ENCODE data around the gene CTPS2.
"Not testable (repeated sequence)": the region's sequence is repeated elsewhere in the genome, so short reads cannot be mapped to it uniquely, and the experiment has no call there.

CTPS2 gene

GRCh38 chrX:16628946-16629595 lies 83.4 kb downstream of the CTPS2 start:
- Histone ChIP-seq H4K8ac (ENCODE audit: low read depth, low read length) (no peak overlapping the region), H3K14ac (ENCODE audit: low read length) (no peak overlapping the region), H2BK5ac (ENCODE audit: low read length) (no peak overlapping the region), H2BK12ac (ENCODE audit: low read length) (no peak overlapping the region), H2BK15ac (ENCODE audit: low read length) (no peak overlapping the region), H3K4me2 (ENCODE audit: insufficient read depth, low read length, poor library complexity, severe bottlenecking) (no peak overlapping the region), H3K27me3 (ENCODE audit: control insufficient read depth in 3 of 3, insufficient read depth in 3 of 3, low read depth in 1 of 3, low read length in 3 of 3) (no peaks in the 10 kb centered on the region), H3K9ac (ENCODE audit: low read depth, low read length, poor library complexity) (no peak overlapping the region), H3K4me1 (ENCODE audit: control insufficient read depth in 2 of 2, insufficient read depth in 1 of 2, low read depth in 1 of 2, low read length in 2 of 2) (peaks cover 5 to 9% of the 10 kb centered on the region in 2 donors), H3K27ac (replicated peaks; ENCODE audit: low read length) (peak overlapping the region; percentile 64), H2AK5ac (ENCODE audit: low read depth, low read length) (no peak overlapping the region), H3K9me3 (replicated peaks in 1 of 2; ENCODE audit: control insufficient read depth in 2 of 2, insufficient read depth in 1 of 2, low read depth in 1 of 2, low read length in 2 of 2) (no peaks in the 10 kb centered on the region), H3K18ac (ENCODE audit: low read length) (no peak overlapping the region), H4K91ac (ENCODE audit: low read depth, low read length, poor library complexity) (no peak overlapping the region), H3K79me1 (ENCODE audit: low read depth, low read length) (no peaks in the 10 kb centered on the region), H2BK120ac (ENCODE audit: low read depth, low read length) (no peak overlapping the region), H3K4ac (ENCODE audit: low read length) (no peak overlapping the region), H2AFZ (ENCODE audit: low read length) (no peak overlapping the region), H3K4me3 (ENCODE audit: low read length in 2 of 2) (no peak overlapping the region), H3K23ac (ENCODE audit: low read depth, low read length, poor library complexity) (no peak overlapping the region), H3K36me3 (replicated peaks in 1 of 2; ENCODE audit: control insufficient read depth in 2 of 2, insufficient read depth in 2 of 2, low read length in 2 of 2) (peaks cover 0 to 12% of the 10 kb centered on the region in 2 donors)
- peak; percentile 30 for DNase-seq (ENCODE audit: low spot score)
- no CpG with 5 or more reads among the region's 17 CpGs for WGBS, 2 donors (ENCODE audit: extremely low coverage in 2 of 2, insufficient read length in 2 of 2, insufficient replicate concordance in 1 of 2)

- not testable (repeated sequence) for H3K36me3 ChIP-seq (replicated peaks in 1 of 2; ENCODE audit: control insufficient read depth in 2 of 2, insufficient read depth in 2 of 2, low read length in 2 of 2); H2BK120ac ChIP-seq (ENCODE audit: low read depth, low read length); H3K9me3 ChIP-seq (replicated peaks in 1 of 2; ENCODE audit: control insufficient read depth in 2 of 2, insufficient read depth in 1 of 2, low read depth in 1 of 2, low read length in 2 of 2); H3K4ac ChIP-seq (ENCODE audit: low read length); DNase-seq (ENCODE audit: low spot score); H4K8ac ChIP-seq (ENCODE audit: low read depth, low read length); H2BK15ac ChIP-seq (ENCODE audit: low read length); H2AK5ac ChIP-seq (ENCODE audit: low read depth, low read length); H2BK12ac ChIP-seq (ENCODE audit: low read length); H2BK5ac ChIP-seq (ENCODE audit: low read length); H4K91ac ChIP-seq (ENCODE audit: low read depth, low read length, poor library complexity); H3K9ac ChIP-seq (ENCODE audit: low read depth, low read length, poor library complexity); H3K18ac ChIP-seq (ENCODE audit: low read length); H3K79me1 ChIP-seq (ENCODE audit: low read depth, low read length); H3K4me3 ChIP-seq (ENCODE audit: low read length in 2 of 2); H3K27me3 ChIP-seq (ENCODE audit: control insufficient read depth in 3 of 3, insufficient read depth in 3 of 3, low read depth in 1 of 3, low read length in 3 of 3); H3K4me1 ChIP-seq (ENCODE audit: control insufficient read depth in 2 of 2, insufficient read depth in 1 of 2, low read depth in 1 of 2, low read length in 2 of 2); H2AFZ ChIP-seq (ENCODE audit: low read length); H3K23ac ChIP-seq (ENCODE audit: low read depth, low read length, poor library complexity); H3K4me2 ChIP-seq (ENCODE audit: insufficient read depth, low read length, poor library complexity, severe bottlenecking); H3K14ac ChIP-seq (ENCODE audit: low read length)
- H3K27ac ChIP-seq (replicated peaks; ENCODE audit: low read length), result peak overlapping the region; percentile 64
- no CpG with 5 or more reads among the region's 6 CpGs for WGBS, 2 donors (ENCODE audit: extremely low coverage in 2 of 2, insufficient read length in 2 of 2, insufficient replicate concordance in 1 of 2)
Measured at GRCh38 chrX:16628511-16628910, 84.0 kb downstream of the CTPS2 start.

GRCh38 chrX:16619024-16619423 lies 93.4 kb downstream of the CTPS2 start:
- Histone ChIP-seq H3K14ac (ENCODE audit: low read length) (no peak overlapping the region), H4K91ac (ENCODE audit: low read depth, low read length, poor library complexity) (no peak overlapping the region), H3K4ac (ENCODE audit: low read length) (no peak overlapping the region), H2BK120ac (ENCODE audit: low read depth, low read length) (no peak overlapping the region), H3K4me1 (ENCODE audit: control insufficient read depth in 2 of 2, insufficient read depth in 1 of 2, low read depth in 1 of 2, low read length in 2 of 2) (no peaks in the 10 kb centered on the region), H2AK5ac (ENCODE audit: low read depth, low read length) (no peak overlapping the region), H3K23ac (ENCODE audit: low read depth, low read length, poor library complexity) (no peak overlapping the region), H3K27me3 (ENCODE audit: control insufficient read depth in 3 of 3, insufficient read depth in 3 of 3, low read depth in 1 of 3, low read length in 3 of 3) (no peaks in the 10 kb centered on the region), H3K4me2 (ENCODE audit: insufficient read depth, low read length, poor library complexity, severe bottlenecking) (no peak overlapping the region), H3K9me3 (replicated peaks in 1 of 2; ENCODE audit: control insufficient read depth in 2 of 2, insufficient read depth in 1 of 2, low read depth in 1 of 2, low read length in 2 of 2) (no peaks in the 10 kb centered on the region), H3K18ac (ENCODE audit: low read length) (no peak overlapping the region), H2BK12ac (ENCODE audit: low read length) (no peak overlapping the region), H4K8ac (ENCODE audit: low read depth, low read length) (no peak overlapping the region), H2AFZ (ENCODE audit: low read length) (no peak overlapping the region), H3K36me3 (replicated peaks in 1 of 2; ENCODE audit: control insufficient read depth in 2 of 2, insufficient read depth in 2 of 2, low read length in 2 of 2) (peaks cover 2 to 61% of the 10 kb centered on the region in 2 donors), H2BK5ac (ENCODE audit: low read length) (no peak overlapping the region), H3K9ac (ENCODE audit: low read depth, low read length, poor library complexity) (no peak overlapping the region), H2BK15ac (ENCODE audit: low read length) (no peak overlapping the region), H3K4me3 (ENCODE audit: low read length in 2 of 2) (no peak overlapping the region), H3K79me1 (ENCODE audit: low read depth, low read length) (no peaks in the 10 kb centered on the region), H3K27ac (replicated peaks; ENCODE audit: low read length) (no peak overlapping the region)
- no peak for DNase-seq (ENCODE audit: low spot score)
- WGBS, 2 donors (ENCODE audit: extremely low coverage in 2 of 2, insufficient read length in 2 of 2, insufficient replicate concordance in 1 of 2), result no CpG with 5 or more reads among the region's 2 CpGs

GRCh38 chrX:16618422-16618821 lies 94.0 kb downstream of the CTPS2 start:
- Histone ChIP-seq H3K4me1 (ENCODE audit: control insufficient read depth in 2 of 2, insufficient read depth in 1 of 2, low read depth in 1 of 2, low read length in 2 of 2) (no peaks in the 10 kb centered on the region), H4K91ac (ENCODE audit: low read depth, low read length, poor library complexity) (no peak overlapping the region), H3K14ac (ENCODE audit: low read length) (no peak overlapping the region), H2BK5ac (ENCODE audit: low read length) (no peak overlapping the region), H3K36me3 (replicated peaks in 1 of 2; ENCODE audit: control insufficient read depth in 2 of 2, insufficient read depth in 2 of 2, low read length in 2 of 2) (peaks cover 2 to 65% of the 10 kb centered on the region in 2 donors), H3K27ac (replicated peaks; ENCODE audit: low read length) (no peak overlapping the region), H2BK120ac (ENCODE audit: low read depth, low read length) (no peak overlapping the region), H3K4me2 (ENCODE audit: insufficient read depth, low read length, poor library complexity, severe bottlenecking) (no peak overlapping the region), H3K79me1 (ENCODE audit: low read depth, low read length) (no peaks in the 10 kb centered on the region), H2AFZ (ENCODE audit: low read length) (no peak overlapping the region), H3K23ac (ENCODE audit: low read depth, low read length, poor library complexity) (no peak overlapping the region), H2BK12ac (ENCODE audit: low read length) (no peak overlapping the region), H2AK5ac (ENCODE audit: low read depth, low read length) (no peak overlapping the region), H3K9ac (ENCODE audit: low read depth, low read length, poor library complexity) (no peak overlapping the region), H3K4ac (ENCODE audit: low read length) (no peak overlapping the region), H4K8ac (ENCODE audit: low read depth, low read length) (no peak overlapping the region), H2BK15ac (ENCODE audit: low read length) (no peak overlapping the region), H3K4me3 (ENCODE audit: low read length in 2 of 2) (no peak overlapping the region), H3K18ac (ENCODE audit: low read length) (no peak overlapping the region), H3K9me3 (replicated peaks in 1 of 2; ENCODE audit: control insufficient read depth in 2 of 2, insufficient read depth in 1 of 2, low read depth in 1 of 2, low read length in 2 of 2) (no peaks in the 10 kb centered on the region), H3K27me3 (ENCODE audit: control insufficient read depth in 3 of 3, insufficient read depth in 3 of 3, low read depth in 1 of 3, low read length in 3 of 3) (no peaks in the 10 kb centered on the region)
- no peak for DNase-seq (ENCODE audit: low spot score)
- WGBS, 2 donors (ENCODE audit: extremely low coverage in 2 of 2, insufficient read length in 2 of 2, insufficient replicate concordance in 1 of 2), result no CpG with 5 or more reads among the region's 1 CpG

Data from neuronal stem cell (in vitro differentiated cells).